Natural killer cell treated with Interleukin-12 subunit alpha and Interleukin-12 subunit beta and Interleukin-15 and Interleukin-18, amount 100 ng/mL, for 72 hours (primary cell): ENCODE results near the gene PKNOX1. TPM values are rescaled to one million over a fixed set of nuclear protein-coding genes. Genes with fewer than 3 reads are reported as not detected.
"Not testable (repeated sequence)": the region's sequence is repeated elsewhere in the genome, so short reads cannot be mapped to it uniquely, and the experiment has no call there.

ENCODE experiments used
- ATAC-seq, 2 donors: fragments of 150-1000 bp; cut with Tn5 transposase in 1 of 2; sonication (Bioruptor Pico), chemical (Tn5 transposase) in 1 of 2; 2 replicates each; pipeline ENCODE4 v1.10.0; 2021
- DNase-seq: peaks from one replicate; pipeline ENCODE4 v3.0.0; 2022; ENCODE audit warnings: low spot score
- H3K27ac Mint-ChIP-seq, 2 donors: 1 replicate in 1 of 2; 2 replicates in 1 of 2; pipeline ENCODE4 v1.8.0; 2022; ENCODE audit warnings: mixed read lengths in 2 of 2, mild to moderate bottlenecking in 1 of 2, moderate library complexity in 1 of 2
- H3K27me3 Mint-ChIP-seq, 2 donors: 1 replicate in 1 of 2; 2 replicates in 1 of 2; pipeline ENCODE4 v1.8.0; 2022; ENCODE audit warnings: mixed read lengths in 2 of 2
- H3K36me3 Mint-ChIP-seq: one replicate; pipeline ENCODE4 v1.8.0; 2022; ENCODE audit warnings: mixed read lengths
- H3K4me1 Mint-ChIP-seq, 2 donors: 1 replicate in 1 of 2; 2 replicates in 1 of 2; pipeline ENCODE4 v1.8.0; 2022; ENCODE audit warnings: low read depth in 2 of 2, mixed read lengths in 2 of 2, mild to moderate bottlenecking in 1 of 2
- H3K4me3 Mint-ChIP-seq: one replicate; pipeline ENCODE4 v1.8.0; 2022; ENCODE audit warnings: mixed read lengths
- H3K9me3 Mint-ChIP-seq: 2 replicates; pipeline ENCODE4 v1.8.0; 2022; ENCODE audit warnings: mixed read lengths
- total RNA-seq, 2 donors: library from RNA; stranded (reverse); gene quantifications; one replicate each; pipeline ENCODE4 v1.2.3, GENCODE V29; 2022

Gene PKNOX1
- 10 to 100 TPM; 26.0 to 33.8 TPM for total RNA-seq

DNA sequence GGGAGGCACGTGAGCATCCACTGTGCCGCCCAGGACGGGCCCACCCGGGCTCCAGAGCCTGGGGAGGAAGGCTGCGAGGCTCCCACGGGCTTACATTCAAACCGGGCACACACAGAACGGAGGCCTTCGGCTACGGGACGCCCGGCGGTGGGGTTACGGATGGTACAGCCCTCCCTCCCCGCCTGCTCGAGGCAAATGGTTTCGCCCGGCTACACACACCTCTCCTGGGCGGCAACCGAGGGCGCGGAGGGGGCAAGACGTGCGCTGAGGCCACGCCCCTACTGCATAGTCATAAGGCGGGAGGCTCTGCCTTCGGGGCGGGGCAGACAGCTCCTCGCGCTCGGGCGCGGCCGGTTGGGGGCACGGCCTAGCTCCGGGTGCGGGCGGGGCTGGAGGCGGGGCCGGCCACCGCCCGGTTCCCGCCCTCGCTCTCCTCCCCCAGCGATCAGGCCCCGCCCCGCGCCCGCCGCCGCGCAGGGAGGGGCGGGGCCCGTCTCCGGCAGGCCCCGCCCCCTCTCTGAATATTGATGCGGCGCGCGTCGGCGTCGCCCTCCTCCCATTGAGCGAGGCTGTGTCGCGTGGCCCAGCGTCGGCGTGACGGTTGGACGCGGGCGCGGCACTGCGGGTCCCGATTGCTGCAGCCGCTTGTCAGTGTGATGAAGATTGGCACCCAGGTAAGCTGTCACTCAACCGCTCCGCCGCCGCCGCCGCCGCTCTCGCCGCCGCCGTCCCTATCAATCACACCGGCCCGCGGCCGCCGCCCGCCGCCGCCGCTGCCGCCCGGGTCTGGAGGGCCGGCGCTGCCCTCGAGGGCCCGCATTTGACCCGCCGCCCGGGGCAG is at the start of gene PKNOX1:
Gene PKNOX1 (plus strand): TSS at position 572 of the 841 bp plus-strand sequence. CDS start 29,820 bp downstream, outside the sequence.
- H3K4me3 Mint-ChIP-seq: peak within 1 kb of the TSS; percentile 86
- ATAC-seq (peak; percentile 92 to 93), DNase-seq (peak; percentile 99)
- H3K4me1 Mint-ChIP-seq: peaks cover 17 to 25% of the 10 kb centered on the region in 2 donors
- H3K36me3 Mint-ChIP-seq: peaks cover 4% of the 10 kb centered on the region
- no peaks in the 10 kb centered on the region for H3K9me3 Mint-ChIP-seq
- H3K27ac Mint-ChIP-seq: peak within 1 kb of the TSS; percentile 82 to 90
- no peaks in the 10 kb centered on the region for H3K27me3 Mint-ChIP-seq

DNA sequence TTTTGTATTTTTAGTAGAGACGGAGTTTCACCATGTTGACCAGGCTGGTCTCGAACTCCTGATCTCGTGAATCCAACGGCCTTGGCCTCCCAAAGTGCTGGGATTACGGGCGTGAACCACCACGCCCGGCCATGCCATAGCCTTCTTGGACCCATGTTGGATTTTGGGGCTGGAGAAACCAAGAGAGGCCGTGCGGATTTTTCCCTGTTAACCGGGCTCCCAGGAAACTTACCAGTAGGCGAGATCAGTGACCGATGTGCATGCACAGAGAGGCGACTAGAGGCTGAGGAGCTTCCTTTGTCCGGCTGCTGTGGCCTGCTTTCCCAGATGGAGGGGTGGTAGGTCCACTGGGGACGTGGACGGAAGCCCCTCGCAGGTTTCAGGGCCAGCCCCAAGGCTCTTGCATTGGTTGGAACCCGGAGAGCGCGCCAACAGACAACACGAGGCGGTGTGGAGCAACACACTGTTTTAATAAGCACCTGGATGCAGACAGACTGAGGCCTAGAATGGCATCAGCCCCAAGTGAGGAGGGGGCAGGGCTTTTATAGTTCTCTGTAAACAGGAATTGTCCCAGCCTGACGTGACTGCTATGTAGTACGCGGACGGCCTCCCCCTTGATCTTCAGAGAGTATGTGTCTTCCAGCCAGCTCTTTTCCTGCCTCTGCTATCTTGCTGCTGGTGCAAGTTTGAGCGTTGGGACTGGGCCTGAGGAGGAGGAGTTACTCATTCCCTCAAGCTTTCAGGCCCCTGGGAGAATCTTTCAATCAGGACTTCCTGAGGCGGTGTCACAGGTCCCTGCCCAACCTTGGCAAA is 49.0 kb upstream of the PKNOX1 start, which contains the start of gene ERVH48-1:
Gene ERVH48-1 (minus strand): TSS at position 517 of the 813 bp plus-strand sequence. CDS start 6,624 bp downstream, outside the sequence.
- H3K9me3 Mint-ChIP-seq: no peaks in the 10 kb centered on the region
- no peaks in the 10 kb centered on the region for H3K36me3 Mint-ChIP-seq
- H3K27me3 Mint-ChIP-seq: no peaks in the 10 kb centered on the region
- H3K4me3 Mint-ChIP-seq: peak within 1 kb of the TSS; percentile 62
- no peak for ATAC-seq
- H3K4me1 Mint-ChIP-seq: peaks cover 14 to 15% of the 10 kb centered on the region in 2 donors
- no peak for DNase-seq
- H3K27ac Mint-ChIP-seq: peak within 1 kb of the TSS; percentile 58 to 61

- H3K4me3 Mint-ChIP-seq, H3K27me3 Mint-ChIP-seq, H3K9me3 Mint-ChIP-seq, DNase-seq, H3K36me3 Mint-ChIP-seq, ATAC-seq, H3K27ac Mint-ChIP-seq: not testable (repeated sequence)
- H3K4me1 Mint-ChIP-seq: peaks cover 14 to 16% of the 10 kb centered on the region in 2 donors
These were observed 46.7 kb upstream of the PKNOX1 start for GRCh38 chr21:42927474-42928200.

GRCh38 chr21:42929969-42930368 is 44.4 kb upstream of the PKNOX1 start:
- Mint-ChIP-seq H3K27me3 (no peaks in the 10 kb centered on the region), H3K27ac (no peak overlapping the region), H3K36me3 (no peaks in the 10 kb centered on the region), H3K4me1 (peaks cover 0 to 5% of the 10 kb centered on the region in 2 donors), H3K4me3 (no peak overlapping the region), H3K9me3 (no peaks in the 10 kb centered on the region)
- no peak for ATAC-seq
- no peak for DNase-seq

GRCh38 chr21:42931560-42932235 is 42.7 kb upstream of the PKNOX1 start:
- no peak overlapping the region for H3K27ac Mint-ChIP-seq

GRCh38 chr21:42932378-42933136 is 41.8 kb upstream of the PKNOX1 start:
- not testable (repeated sequence) for H3K27ac Mint-ChIP-seq, H3K9me3 Mint-ChIP-seq, H3K4me3 Mint-ChIP-seq, DNase-seq, H3K4me1 Mint-ChIP-seq, H3K36me3 Mint-ChIP-seq, H3K27me3 Mint-ChIP-seq, ATAC-seq

More at GRCh38 chr21:42931560-42932235, 42.7 kb upstream of the PKNOX1 start:
- Mint-ChIP-seq H3K4me1 (peaks cover 0 to 5% of the 10 kb centered on the region in 2 donors), H3K4me3 (no peak overlapping the region), H3K9me3 (no peaks in the 10 kb centered on the region), H3K27me3 (no peaks in the 10 kb centered on the region), H3K36me3 (no peaks in the 10 kb centered on the region)
- ATAC-seq (no peak), DNase-seq (no peak)

- H3K27me3 Mint-ChIP-seq, H3K4me3 Mint-ChIP-seq, H3K4me1 Mint-ChIP-seq, H3K27ac Mint-ChIP-seq, ATAC-seq, DNase-seq, H3K9me3 Mint-ChIP-seq, H3K36me3 Mint-ChIP-seq: not testable (repeated sequence)
These were observed 41.0 kb upstream of the PKNOX1 start for GRCh38 chr21:42933137-42933970.

DNA sequence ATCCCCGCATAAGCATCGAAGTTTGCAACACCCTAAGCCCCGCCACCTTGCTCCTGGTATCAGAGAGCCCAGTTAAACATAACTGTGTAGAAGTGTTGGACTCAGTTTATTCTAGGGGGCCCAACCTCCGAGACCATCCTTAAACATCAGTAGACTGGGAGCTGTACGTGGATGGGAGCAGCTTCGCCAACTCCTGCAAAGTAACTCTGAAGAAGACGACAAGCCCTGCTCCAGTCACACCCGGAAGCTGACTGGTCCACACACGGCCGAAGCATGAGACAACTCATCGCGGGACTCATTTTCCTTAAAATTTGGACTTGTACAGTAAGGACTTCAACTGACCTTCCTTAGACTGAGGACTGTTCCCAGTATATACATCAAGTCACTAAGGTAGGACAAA is 40.4 kb upstream of the PKNOX1 start:
- ATAC-seq, H3K27ac Mint-ChIP-seq, H3K9me3 Mint-ChIP-seq, H3K36me3 Mint-ChIP-seq, H3K27me3 Mint-ChIP-seq, DNase-seq, H3K4me1 Mint-ChIP-seq, H3K4me3 Mint-ChIP-seq: not testable (repeated sequence)

GRCh38 chr21:42936360-42936759 is 38.0 kb upstream of the PKNOX1 start:
- ATAC-seq, H3K27me3 Mint-ChIP-seq, H3K4me1 Mint-ChIP-seq, H3K9me3 Mint-ChIP-seq, DNase-seq, H3K27ac Mint-ChIP-seq, H3K4me3 Mint-ChIP-seq, H3K36me3 Mint-ChIP-seq: not testable (repeated sequence)

DNA sequence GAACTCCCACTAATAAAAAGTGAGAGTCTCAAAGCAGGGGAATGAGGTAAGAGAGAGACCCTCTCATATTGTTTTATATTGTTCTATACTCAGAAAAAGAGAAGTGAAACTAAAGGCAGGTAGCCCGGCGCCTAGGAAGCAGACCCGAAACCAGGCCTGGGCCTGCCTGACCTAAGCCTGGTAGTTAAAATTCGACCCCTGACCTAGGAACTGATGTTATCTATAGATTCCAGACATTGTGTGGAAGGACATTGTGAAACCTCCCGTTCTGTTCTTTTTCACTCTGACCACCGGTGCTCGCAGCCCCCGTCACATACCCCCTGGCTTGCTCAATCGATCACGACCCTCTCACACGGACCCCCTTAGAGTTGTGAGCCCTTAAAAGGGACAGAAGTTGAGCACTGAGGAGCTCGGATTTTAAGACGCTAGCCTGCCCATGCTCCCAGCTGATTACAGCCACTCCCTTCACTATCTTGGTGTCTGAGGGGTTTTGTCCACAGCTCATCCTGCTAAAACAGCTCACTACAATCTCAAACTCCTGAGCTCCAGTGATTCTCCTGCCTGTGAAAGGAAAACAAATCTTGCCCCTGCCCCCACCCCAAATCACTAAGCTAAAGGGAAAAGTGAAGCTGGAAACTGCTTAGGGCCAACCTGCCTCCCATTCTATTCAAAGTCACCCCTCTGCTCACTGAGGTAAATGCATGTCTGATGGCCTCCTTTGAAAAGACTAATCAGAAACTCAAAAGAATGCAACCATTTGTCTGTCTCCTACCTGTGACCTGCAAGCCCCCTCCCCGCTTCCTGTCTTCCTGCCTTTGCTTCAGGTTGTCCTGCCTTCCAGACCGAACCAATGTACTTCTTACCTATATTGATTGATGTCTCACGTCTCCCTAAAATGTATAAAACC is 37.1 kb upstream of the PKNOX1 start:
- not testable (repeated sequence) for H3K27me3 Mint-ChIP-seq, H3K27ac Mint-ChIP-seq, H3K4me1 Mint-ChIP-seq

GRCh38 chr21:42937960-42938605 is 36.3 kb upstream of the PKNOX1 start:
- Mint-ChIP-seq H3K27me3 (no peaks in the 10 kb centered on the region), H3K27ac (no peak overlapping the region), H3K4me1 (peaks cover 0 to 3% of the 10 kb centered on the region in 2 donors), H3K9me3 (no peaks in the 10 kb centered on the region), H3K36me3 (no peaks in the 10 kb centered on the region), H3K4me3 (no peak overlapping the region)
- ATAC-seq: no peak
- DNase-seq: no peak

More for the DNA sequence above, 37.1 kb upstream of the PKNOX1 start:
- H3K36me3 Mint-ChIP-seq, H3K4me3 Mint-ChIP-seq, DNase-seq, ATAC-seq, H3K9me3 Mint-ChIP-seq: not testable (repeated sequence)
